ENCODE measurements around the gene ZCCHC4. TPM values are rescaled to one million over a fixed set of nuclear protein-coding genes. Genes with fewer than 3 reads are reported as not detected.

Gene ZCCHC4
- total RNA-seq, 3 donors from 2014 or later: 10.7 to 32.1 (median 18.7) TPM

GRCh38 chr4:25376754-25377571 lies 64.4 kb downstream of the ZCCHC4 start, which contains the start of gene ANAPC4:
ANAPC4 (plus strand) TSS chr4:25377263; CDS start chr4:25377428, 165 bp downstream.
- DNase-seq (ENCODE audit: low spot score in 2 of 2): peak; percentile 91 to 97
- Histone ChIP-seq H3K27me3 (no peaks in the 10 kb centered on the region), H3K4me3 (peak within 1 kb of the TSS; percentile 86 to 93 (median 87)), H3K4me1 (peaks cover 0 to 11% of the 10 kb centered on the region in 2 donors), H3K9me3 (no peaks in the 10 kb centered on the region), H3K36me3 (no peaks in the 10 kb centered on the region), H3K27ac (peak within 1 kb of the TSS; percentile 74 to 88)
- TF ChIP-seq CTCF (IDR thresholded peaks at IDR 0.05) (peak in 1 of 3 donors; percentile 10), POLR2AphosphoS5 (IDR thresholded peaks at IDR 0.05) (peak; percentile 44 to 85 (median 84)), POLR2A (IDR thresholded peaks at IDR 0.05) (no peak)
- intact Hi-C loops (cut with DNase I; ENCODE audit: low total_unique reads): no loop called here

GRCh38 chr4:25377572-25378436 lies 65.2 kb downstream of the ZCCHC4 start:
- TF ChIP-seq POLR2AphosphoS5 (IDR thresholded peaks at IDR 0.05): no peak
- intact Hi-C loops (cut with DNase I; ENCODE audit: low total_unique reads): no loop called here
- no peaks in the 10 kb centered on the region for H3K36me3 ChIP-seq
- peak overlapping the region; percentile 86 to 93 (median 87) for H3K4me3 ChIP-seq
- no peaks in the 10 kb centered on the region for H3K27me3 ChIP-seq
- no peaks in the 10 kb centered on the region for H3K9me3 ChIP-seq
- peaks cover 0 to 11% of the 10 kb centered on the region in 2 donors for H3K4me1 ChIP-seq
- peak overlapping the region; percentile 74 to 88 for H3K27ac ChIP-seq
- DNase-seq (ENCODE audit: low spot score in 2 of 2): no peak

GRCh38 chr4:25378437-25378743 lies 65.8 kb downstream of the ZCCHC4 start:
- H3K4me3 ChIP-seq: peak overlapping the region in 2 of 3 donors; percentile 86 to 93

GRCh38 chr4:25379591-25379990 lies 67.0 kb downstream of the ZCCHC4 start:
- Histone ChIP-seq H3K4me1 (peaks cover 0 to 11% of the 10 kb centered on the region in 2 donors), H3K9me3 (no peaks in the 10 kb centered on the region), H3K4me3 (no peak overlapping the region), H3K27me3 (no peaks in the 10 kb centered on the region), H3K27ac (no peak overlapping the region), H3K36me3 (peaks cover under 1% of the 10 kb centered on the region)
- no peak for DNase-seq (ENCODE audit: low spot score in 2 of 2)
- TF ChIP-seq POLR2AphosphoS5 (IDR thresholded peaks at IDR 0.05) (no peak), POLR2A (IDR thresholded peaks at IDR 0.05) (no peak), CTCF (IDR thresholded peaks at IDR 0.05) (no peak)
- intact Hi-C loops (cut with DNase I; ENCODE audit: low total_unique reads): no loop called here

More at GRCh38 chr4:25378437-25378743, 65.8 kb downstream of the ZCCHC4 start:
- peaks cover 0 to 11% of the 10 kb centered on the region in 2 donors for H3K4me1 ChIP-seq
- H3K36me3 ChIP-seq: no peaks in the 10 kb centered on the region
- DNase-seq (ENCODE audit: low spot score in 2 of 2): no peak
- no peaks in the 10 kb centered on the region for H3K9me3 ChIP-seq
- H3K27me3 ChIP-seq: no peaks in the 10 kb centered on the region
- intact Hi-C loops (cut with DNase I; ENCODE audit: low total_unique reads): no loop called here
- no peak overlapping the region for H3K27ac ChIP-seq
- TF ChIP-seq POLR2A (IDR thresholded peaks at IDR 0.05) (no peak), POLR2AphosphoS5 (IDR thresholded peaks at IDR 0.05) (no peak), CTCF (IDR thresholded peaks at IDR 0.05) (no peak)

GRCh38 chr4:25383647-25384046 lies 71.1 kb downstream of the ZCCHC4 start:
- Histone ChIP-seq H3K36me3 (peaks cover 5% of the 10 kb centered on the region), H3K4me1 (peaks cover 0 to 7% of the 10 kb centered on the region in 2 donors), H3K27ac (no peak overlapping the region), H3K27me3 (no peaks in the 10 kb centered on the region), H3K9me3 (no peaks in the 10 kb centered on the region), H3K4me3 (no peak overlapping the region)
- no peak for TF ChIP-seq POLR2A (IDR thresholded peaks at IDR 0.05)
- TF ChIP-seq CTCF (IDR thresholded peaks at IDR 0.05): no peak
- no peak for TF ChIP-seq POLR2AphosphoS5 (IDR thresholded peaks at IDR 0.05)
- DNase-seq (ENCODE audit: low spot score in 2 of 2): no peak
- intact Hi-C loops (cut with DNase I; ENCODE audit: low total_unique reads): no loop called here
